Measurements from ENCODE around the gene MAGEA8. TPM values are rescaled to one million over a fixed set of nuclear protein-coding genes. Genes with fewer than 3 reads are reported as not detected.

Gene MAGEA8
- total RNA-seq, 1 experiment from 2014 or later: not detected

DNA sequence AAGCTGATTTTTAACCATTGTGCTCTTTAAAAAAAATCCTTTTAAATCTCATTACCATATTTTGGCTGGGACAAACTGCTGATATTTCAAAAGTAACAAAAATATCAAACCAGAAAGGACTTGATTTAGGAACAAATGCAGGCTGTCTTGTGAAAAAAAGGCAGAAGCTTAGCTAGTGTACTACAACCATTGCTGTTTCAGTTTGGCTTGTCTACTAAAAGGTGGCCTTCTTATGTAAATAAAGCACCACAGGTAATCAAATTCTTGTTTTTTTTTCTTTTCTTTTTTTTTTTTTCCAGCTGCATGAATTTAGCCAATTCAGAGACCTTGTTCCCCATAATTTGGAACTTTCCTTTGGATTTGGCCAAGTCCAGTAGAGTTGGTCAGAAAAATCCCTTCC, 43.8 kb upstream of the MAGEA8 start:
- no peaks in the 10 kb centered on the region for H3K4me1 Mint-ChIP-seq (ENCODE audit: low read depth, unreplicated experiment)
- peaks cover 7% of the 10 kb centered on the region for H3K27me3 Mint-ChIP-seq (ENCODE audit: insufficient read depth, unreplicated experiment)
- no peak for DNase-seq
- Histone ChIP-seq H3K36me3 (ENCODE audit: control insufficient read depth, insufficient read depth, low read length) (no peaks in the 10 kb centered on the region), H3K4me1 (no peaks in the 10 kb centered on the region), H3K9me3 (no peaks in the 10 kb centered on the region), H3K4me3 (ENCODE audit: low read depth, low read length) (no peak overlapping the region), H3K27me3 (replicated peaks; ENCODE audit: control insufficient read depth, insufficient read depth, low read length) (no peaks in the 10 kb centered on the region)
- intact Hi-C loops (cut with micrococcal nuclease; ENCODE audit: unreplicated experiment): no loop called here
- no peak overlapping the region for H3K27ac Mint-ChIP-seq (ENCODE audit: unreplicated experiment)
- no peaks in the 10 kb centered on the region for H3K36me3 Mint-ChIP-seq (ENCODE audit: insufficient read depth, unreplicated experiment)
- no TSS peak for BruUV-seq (replicated peaks)
- H3K4me3 Mint-ChIP-seq (ENCODE audit: unreplicated experiment): no peak overlapping the region
- POLR2A ChIA-PET: no interaction called here
- H3K9me3 Mint-ChIP-seq (ENCODE audit: unreplicated experiment): no peaks in the 10 kb centered on the region
- CTCF ChIA-PET: interaction anchor here (0.6 kb wide), 1 partner anchor 366 kb away, joined by 3 read pairs; no protein-coding TSS in a partner anchor
- TF ChIP-seq, protein P1, sequence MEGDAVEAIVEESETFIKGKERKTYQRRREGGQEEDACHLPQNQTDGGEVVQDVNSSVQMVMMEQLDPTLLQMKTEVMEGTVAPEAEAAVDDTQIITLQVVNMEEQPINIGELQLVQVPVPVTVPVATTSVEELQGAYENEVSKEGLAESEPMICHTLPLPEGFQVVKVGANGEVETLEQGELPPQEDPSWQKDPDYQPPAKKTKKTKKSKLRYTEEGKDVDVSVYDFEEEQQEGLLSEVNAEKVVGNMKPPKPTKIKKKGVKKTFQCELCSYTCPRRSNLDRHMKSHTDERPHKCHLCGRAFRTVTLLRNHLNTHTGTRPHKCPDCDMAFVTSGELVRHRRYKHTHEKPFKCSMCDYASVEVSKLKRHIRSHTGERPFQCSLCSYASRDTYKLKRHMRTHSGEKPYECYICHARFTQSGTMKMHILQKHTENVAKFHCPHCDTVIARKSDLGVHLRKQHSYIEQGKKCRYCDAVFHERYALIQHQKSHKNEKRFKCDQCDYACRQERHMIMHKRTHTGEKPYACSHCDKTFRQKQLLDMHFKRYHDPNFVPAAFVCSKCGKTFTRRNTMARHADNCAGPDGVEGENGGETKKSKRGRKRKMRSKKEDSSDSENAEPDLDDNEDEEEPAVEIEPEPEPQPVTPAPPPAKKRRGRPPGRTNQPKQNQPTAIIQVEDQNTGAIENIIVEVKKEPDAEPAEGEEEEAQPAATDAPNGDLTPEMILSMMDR (IDR thresholded peaks at IDR 0.05; ENCODE audit: insufficient read depth in 1 of 2, low read depth in 1 of 2, low read length in 1 of 2, severe bottlenecking in 1 of 2, unreplicated experiment in 1 of 2): no peak

DNA sequence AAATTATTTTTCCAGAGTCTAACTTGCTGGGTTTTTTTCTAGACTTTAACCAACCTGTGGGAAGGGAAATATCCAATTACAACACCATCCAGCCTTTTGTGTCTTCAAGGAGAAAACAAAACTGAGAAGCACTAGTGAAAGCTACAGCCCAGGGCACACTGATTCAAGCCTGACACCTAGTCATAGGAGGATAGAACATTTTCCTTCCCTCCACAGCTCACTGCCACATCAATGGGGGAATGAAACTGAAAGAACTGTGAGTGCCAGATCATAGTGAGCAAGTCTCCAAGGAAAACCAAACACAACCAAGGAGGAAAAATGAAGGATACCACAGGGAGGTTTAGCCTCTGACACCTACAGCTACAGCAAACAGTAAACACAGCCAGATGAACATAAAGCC, 43.3 kb upstream of the MAGEA8 start:
- intact Hi-C loops (cut with micrococcal nuclease; ENCODE audit: unreplicated experiment): no loop called here
- CTCF ChIA-PET: interaction anchor here (0.6 kb wide), 1 partner anchor 367 kb away, joined by 3 read pairs; no protein-coding TSS in a partner anchor

DNA sequence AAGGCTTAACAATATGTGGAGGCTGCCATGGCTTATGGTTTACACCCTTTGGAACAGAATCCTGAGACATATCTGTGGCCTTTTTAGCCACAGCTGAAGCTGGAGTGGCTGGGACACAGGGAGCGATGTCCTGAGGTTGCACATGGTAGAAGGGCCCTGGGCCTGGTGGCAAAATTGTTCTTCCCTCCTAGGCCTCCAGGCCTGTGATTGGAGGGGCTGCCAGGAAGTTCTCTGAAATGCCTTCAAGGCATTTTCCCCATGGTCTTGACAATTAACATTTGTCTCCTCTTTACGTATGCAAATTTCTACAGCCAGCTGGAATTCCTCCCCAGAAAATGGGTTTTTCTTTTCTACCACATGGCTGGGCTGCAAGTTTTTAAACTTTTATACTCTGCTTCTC, 39.1 kb upstream of the MAGEA8 start:
- Mint-ChIP-seq H3K9me3 (ENCODE audit: unreplicated experiment) (no peaks in the 10 kb centered on the region), H3K4me3 (ENCODE audit: unreplicated experiment) (no peak overlapping the region), H3K36me3 (ENCODE audit: insufficient read depth, unreplicated experiment) (no peaks in the 10 kb centered on the region), H3K4me1 (ENCODE audit: low read depth, unreplicated experiment) (no peaks in the 10 kb centered on the region), H3K27ac (ENCODE audit: unreplicated experiment) (no peak overlapping the region), H3K27me3 (ENCODE audit: insufficient read depth, unreplicated experiment) (peaks cover 12% of the 10 kb centered on the region)
- H3K36me3 ChIP-seq (ENCODE audit: control insufficient read depth, insufficient read depth, low read length): no peaks in the 10 kb centered on the region
- no peak overlapping the region for H3K4me3 ChIP-seq (ENCODE audit: low read depth, low read length)
- H3K27me3 ChIP-seq (replicated peaks; ENCODE audit: control insufficient read depth, insufficient read depth, low read length): no peaks in the 10 kb centered on the region; the same call in 1 of the 2 replicates
- ChIA-PET POLR2A (no interaction called here), CTCF (no interaction called here)
- H3K9me3 ChIP-seq: no peaks in the 10 kb centered on the region
- no TSS peak for BruUV-seq (replicated peaks)
- TF ChIP-seq, protein P1 (IDR thresholded peaks at IDR 0.05; ENCODE audit: insufficient read depth in 1 of 2, low read depth in 1 of 2, low read length in 1 of 2, severe bottlenecking in 1 of 2, unreplicated experiment in 1 of 2): no peak
- H3K4me1 ChIP-seq: no peaks in the 10 kb centered on the region
- intact Hi-C loops (cut with micrococcal nuclease; ENCODE audit: unreplicated experiment): no loop called here
- no peak for DNase-seq

More for the DNA sequence above, 43.3 kb upstream of the MAGEA8 start:
- TF ChIP-seq, protein P1 (IDR thresholded peaks at IDR 0.05; ENCODE audit: insufficient read depth in 1 of 2, low read depth in 1 of 2, low read length in 1 of 2, severe bottlenecking in 1 of 2, unreplicated experiment in 1 of 2): no peak
- no peaks in the 10 kb centered on the region for H3K9me3 ChIP-seq
- no peaks in the 10 kb centered on the region for H3K9me3 Mint-ChIP-seq (ENCODE audit: unreplicated experiment)
- no peak overlapping the region for H3K27ac Mint-ChIP-seq (ENCODE audit: unreplicated experiment)
- no TSS peak for BruUV-seq (replicated peaks)
- no peaks in the 10 kb centered on the region for H3K27me3 ChIP-seq (replicated peaks; ENCODE audit: control insufficient read depth, insufficient read depth, low read length)
- no peaks in the 10 kb centered on the region for H3K4me1 Mint-ChIP-seq (ENCODE audit: low read depth, unreplicated experiment)
- POLR2A ChIA-PET: no interaction called here
- peaks cover 7% of the 10 kb centered on the region for H3K27me3 Mint-ChIP-seq (ENCODE audit: insufficient read depth, unreplicated experiment)
- no peaks in the 10 kb centered on the region for H3K4me1 ChIP-seq
- no peak overlapping the region for H3K4me3 ChIP-seq (ENCODE audit: low read depth, low read length)
- H3K36me3 ChIP-seq (ENCODE audit: control insufficient read depth, insufficient read depth, low read length): no peaks in the 10 kb centered on the region
- no peaks in the 10 kb centered on the region for H3K36me3 Mint-ChIP-seq (ENCODE audit: insufficient read depth, unreplicated experiment)
- DNase-seq: no peak
- H3K4me3 Mint-ChIP-seq (ENCODE audit: unreplicated experiment): no peak overlapping the region

Measured in Caco-2 (cell line).